Measurements from ENCODE around the gene ACBD6. TPM values are rescaled to one million over a fixed set of nuclear protein-coding genes. Genes with fewer than 3 reads are reported as not detected.

Gene ACBD6
- total RNA-seq, 2 donors from 2014 or later = 18.3 to 24.6 TPM

- ATAC-seq = no peak
Observed at GRCh38 chr1:180255536-180256340, 246.6 kb downstream of the ACBD6 start.

GRCh38 chr1:180254854-180255253, 247.5 kb downstream of the ACBD6 start:
- ATAC-seq (no peak), DNase-seq (no peak)
- intact Hi-C loops (cut with DNase I) = loop anchor here in 1 of 2 donors (5.0 kb wide), 2 partner anchors 162 to 227 kb away; no protein-coding TSS in a partner anchor

More at GRCh38 chr1:180255536-180256340, 246.6 kb downstream of the ACBD6 start:
- DNase-seq = no peak
- intact Hi-C loops (cut with DNase I) = no loop called here

- ATAC-seq = no peak
- intact Hi-C loops (cut with DNase I) = loop anchor here in 1 of 2 donors (5.0 kb wide), 2 partner anchors 163 to 228 kb away; no protein-coding TSS in a partner anchor
- no peak for DNase-seq
Observed at GRCh38 chr1:180254496-180254819, 247.9 kb downstream of the ACBD6 start.

GRCh38 chr1:180253585-180254495, 248.5 kb downstream of the ACBD6 start:
- ATAC-seq (no peak), DNase-seq (no peak)
- intact Hi-C loops (cut with DNase I) = loop anchor here in 1 of 2 donors (5.0 kb wide), 2 partner anchors 163 to 228 kb away; no protein-coding TSS in a partner anchor

GRCh38 chr1:180252638-180253536, 249.5 kb downstream of the ACBD6 start:
- intact Hi-C loops (cut with DNase I) = loop anchor here in 1 of 2 donors (5.0 kb wide), 2 partner anchors 164 to 229 kb away; no protein-coding TSS in a partner anchor
- peak; percentile 69 for DNase-seq
- ATAC-seq = peak; percentile 54 to 56

GRCh38 chr1:180251526-180252305, 250.7 kb downstream of the ACBD6 start:
- ATAC-seq (no peak), DNase-seq (no peak)
- intact Hi-C loops (cut with DNase I) = loop anchor here in 1 of 2 donors (5.0 kb wide), 2 partner anchors 166 to 231 kb away; no protein-coding TSS in a partner anchor

- ATAC-seq (no peak), DNase-seq (no peak)
- intact Hi-C loops (cut with DNase I) = loop anchor here in 1 of 2 donors (5.0 kb wide), 2 partner anchors 166 to 231 kb away; no protein-coding TSS in a partner anchor
Observed at GRCh38 chr1:180250883-180251509, 251.4 kb downstream of the ACBD6 start.

GRCh38 chr1:180250499-180250770, 251.9 kb downstream of the ACBD6 start:
- ATAC-seq (no peak), DNase-seq (no peak)
- intact Hi-C loops (cut with DNase I) = loop anchor here in 1 of 2 donors (5.0 kb wide), 2 partner anchors 167 to 232 kb away; no protein-coding TSS in a partner anchor

- ATAC-seq = no peak
- intact Hi-C loops (cut with DNase I) = loop anchor here (5.0 kb wide), 3 partner anchors 167 to 232 kb away; no protein-coding TSS in a partner anchor
- DNase-seq = no peak
Observed at GRCh38 chr1:180249725-180250498, 252.5 kb downstream of the ACBD6 start.

GRCh38 chr1:180248731-180249681, 253.4 kb downstream of the ACBD6 start:
- DNase-seq (no peak), ATAC-seq (peak in 1 of 2 donors; percentile 28)

GRCh38 chr1:180248176-180248575, 254.2 kb downstream of the ACBD6 start:
- ATAC-seq (no peak), DNase-seq (no peak)
- intact Hi-C loops (cut with DNase I) = loop anchor here in 1 of 2 donors (5.0 kb wide), 1 partner anchor 229 kb away; no protein-coding TSS in a partner anchor

More at GRCh38 chr1:180248731-180249681, 253.4 kb downstream of the ACBD6 start:
- intact Hi-C loops (cut with DNase I) = loop anchor here in 1 of 2 donors (5.0 kb wide), 1 partner anchor 228 kb away; no protein-coding TSS in a partner anchor

GRCh38 chr1:180247580-180247979, 254.8 kb downstream of the ACBD6 start:
- ATAC-seq (no peak), DNase-seq (no peak)
- intact Hi-C loops (cut with DNase I) = loop anchor here in 1 of 2 donors (5.0 kb wide), 1 partner anchor 230 kb away; no protein-coding TSS in a partner anchor

GRCh38 chr1:180247061-180247460, 255.3 kb downstream of the ACBD6 start:
- no peak for DNase-seq
- intact Hi-C loops (cut with DNase I) = loop anchor here in 1 of 2 donors (5.0 kb wide), 1 partner anchor 230 kb away; no protein-coding TSS in a partner anchor
- ATAC-seq = no peak

GRCh38 chr1:180246579-180246978, 255.8 kb downstream of the ACBD6 start:
- no peak for DNase-seq
- ATAC-seq = no peak
- intact Hi-C loops (cut with DNase I) = loop anchor here in 1 of 2 donors (5.0 kb wide), 1 partner anchor 231 kb away; no protein-coding TSS in a partner anchor

GRCh38 chr1:180244840-180245239, 257.5 kb downstream of the ACBD6 start:
- intact Hi-C loops (cut with DNase I) = loop anchor here in 1 of 2 donors (5.0 kb wide), 1 partner anchor 232 kb away; no protein-coding TSS in a partner anchor
- no peak for DNase-seq
- no peak for ATAC-seq

All from left cardiac atrium (tissue), 4 donors.